ENCODE measurements around the gene MTLN. TPM values are rescaled to one million over a fixed set of nuclear protein-coding genes. Genes with fewer than 3 reads are reported as not detected.
"Not testable (repeated sequence)": the region's sequence is repeated elsewhere in the genome, so short reads cannot be mapped to it uniquely, and the experiment has no call there.

The MTLN gene
- polyA plus RNA-seq (2011; rRNA removed) (59.3 and 77.5 TPM in 2 replicates), polyA plus RNA-seq (2017; fragmentation: RNase III; extraction: RNeasy Plus Mini Kit Qiagen cat#74134 plus additional on column Dnase treatment) (107 to 123 TPM (median 107 TPM) in 3 replicates), polyA minus RNA-seq (2011; rRNA and poly(A)+ RNA removed) (7.2 and 18.7 TPM in 2 replicates)
- polyA plus RNA-seq (2012; cell fraction: cytosol; rRNA removed): 188 and 226 TPM in 2 replicates
- 159 and 166 TPM in 2 replicates for polyA plus RNA-seq (2012; cell fraction: nucleus; rRNA removed)

DNA sequence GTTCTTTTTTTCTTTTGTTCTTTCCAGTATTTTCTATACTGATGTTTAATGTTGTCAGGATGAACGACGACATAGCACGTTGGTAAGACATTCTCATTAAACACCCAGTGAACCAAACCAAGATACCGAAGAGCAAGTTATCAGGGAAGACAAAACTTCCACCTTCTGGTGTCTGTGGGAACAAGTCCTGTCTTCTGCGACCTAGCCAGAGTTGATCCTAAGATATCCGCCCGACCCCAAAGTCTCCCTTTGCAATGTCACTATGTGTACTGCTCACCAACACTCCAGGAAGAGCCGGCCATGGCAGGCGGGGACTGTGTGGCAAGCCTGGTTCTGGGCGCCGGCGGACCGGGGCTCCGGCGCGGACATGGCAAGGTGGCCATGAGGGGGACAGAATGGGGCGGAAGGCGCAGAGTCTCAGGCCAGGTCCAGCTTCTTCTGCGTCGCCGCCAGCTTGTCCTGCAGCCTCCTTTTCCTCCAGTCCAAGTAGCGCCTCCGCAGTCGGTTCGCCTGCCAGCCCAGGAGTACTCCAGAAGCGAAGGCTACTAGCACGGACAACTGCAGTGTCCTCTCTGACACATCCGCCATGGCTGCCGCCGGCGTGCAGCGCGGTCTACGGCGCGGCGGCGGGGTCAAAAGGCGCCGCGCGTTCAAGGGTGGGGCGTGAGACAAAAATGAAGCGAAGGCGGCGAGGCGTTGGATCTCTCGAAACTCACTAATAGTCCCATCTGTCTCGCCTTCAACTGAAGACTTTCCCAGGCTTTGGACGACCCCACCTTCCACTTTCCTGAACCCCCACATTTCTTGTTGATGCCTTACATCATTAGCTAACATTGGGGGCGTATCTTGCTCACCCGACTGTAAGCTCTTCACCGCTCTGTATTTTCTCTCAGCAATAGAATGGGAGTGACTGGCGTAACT is at the start of gene MTLN:
MTLN (minus strand) TSS at position 610 of the 921 bp plus-strand sequence; CDS start at position 588, 22 bp downstream.
- TF ChIP-seq BCL3 (IDR thresholded peaks at IDR 0.05) (peak; percentile 84; the same call in 2 of the 3 replicates), CEBPB (IDR thresholded peaks at IDR 0.05) (0 out of 4 replicates have a peak, but pooled peaks of 1 of the 2 experiments have one; percentile 27), REST (IDR thresholded peaks at IDR 0.05) (peak; percentile 20; the same call in 1 of the 2 replicates), MYC (IDR thresholded peaks at IDR 0.05; ENCODE audit: borderline replicate concordance, low read length) (peak; percentile 91), RFX5 (IDR thresholded peaks at IDR 0.05) (0 out of 2 replicates have a peak, but pooled peaks have one; percentile 33), EHMT2 (IDR thresholded peaks at IDR 0.05; ENCODE audit: low read depth) (no peak; the same call in 1 of the 2 replicates), KDM5A (IDR thresholded peaks at IDR 0.05) (peak; percentile 81), JUN (IDR thresholded peaks at IDR 0.05) (peak; percentile 79 to 92), MAX (IDR thresholded peaks at IDR 0.05) (peak; percentile 98), POLR2A (IDR thresholded peaks at IDR 0.05; ENCODE audit: low read length) (peak; percentile 92), HOXA7 (CRISPR knock-in tag; IDR thresholded peaks at IDR 0.05) (no peak), HOXB13 (CRISPR knock-in tag; IDR thresholded peaks at IDR 0.05; ENCODE audit: low read depth) (no peak), HOXB5 (CRISPR knock-in tag; IDR thresholded peaks at IDR 0.05) (0 out of 2 replicates have a peak, but pooled peaks have one; percentile 44), SMC3 (IDR thresholded peaks at IDR 0.05) (0 out of 3 replicates have a peak, but pooled peaks have one; percentile 11), EP300 (IDR thresholded peaks at IDR 0.05) (no peak), PHF8 (IDR thresholded peaks at IDR 0.05; ENCODE audit: borderline replicate concordance, low read depth) (peak; percentile 72), FOXS1 (CRISPR knock-in tag; IDR thresholded peaks at IDR 0.05) (no peak)
- TF ChIP-seq, protein P1, sequence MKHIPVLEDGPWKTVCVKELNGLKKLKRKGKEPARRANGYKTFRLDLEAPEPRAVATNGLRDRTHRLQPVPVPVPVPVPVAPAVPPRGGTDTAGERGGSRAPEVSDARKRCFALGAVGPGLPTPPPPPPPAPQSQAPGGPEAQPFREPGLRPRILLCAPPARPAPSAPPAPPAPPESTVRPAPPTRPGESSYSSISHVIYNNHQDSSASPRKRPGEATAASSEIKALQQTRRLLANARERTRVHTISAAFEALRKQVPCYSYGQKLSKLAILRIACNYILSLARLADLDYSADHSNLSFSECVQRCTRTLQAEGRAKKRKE (CRISPR knock-in tag; IDR thresholded peaks at IDR 0.05; ENCODE audit: low read depth): peak; percentile 63; the same call in 1 of the 2 replicates
- TF ChIP-seq, protein P2, sequence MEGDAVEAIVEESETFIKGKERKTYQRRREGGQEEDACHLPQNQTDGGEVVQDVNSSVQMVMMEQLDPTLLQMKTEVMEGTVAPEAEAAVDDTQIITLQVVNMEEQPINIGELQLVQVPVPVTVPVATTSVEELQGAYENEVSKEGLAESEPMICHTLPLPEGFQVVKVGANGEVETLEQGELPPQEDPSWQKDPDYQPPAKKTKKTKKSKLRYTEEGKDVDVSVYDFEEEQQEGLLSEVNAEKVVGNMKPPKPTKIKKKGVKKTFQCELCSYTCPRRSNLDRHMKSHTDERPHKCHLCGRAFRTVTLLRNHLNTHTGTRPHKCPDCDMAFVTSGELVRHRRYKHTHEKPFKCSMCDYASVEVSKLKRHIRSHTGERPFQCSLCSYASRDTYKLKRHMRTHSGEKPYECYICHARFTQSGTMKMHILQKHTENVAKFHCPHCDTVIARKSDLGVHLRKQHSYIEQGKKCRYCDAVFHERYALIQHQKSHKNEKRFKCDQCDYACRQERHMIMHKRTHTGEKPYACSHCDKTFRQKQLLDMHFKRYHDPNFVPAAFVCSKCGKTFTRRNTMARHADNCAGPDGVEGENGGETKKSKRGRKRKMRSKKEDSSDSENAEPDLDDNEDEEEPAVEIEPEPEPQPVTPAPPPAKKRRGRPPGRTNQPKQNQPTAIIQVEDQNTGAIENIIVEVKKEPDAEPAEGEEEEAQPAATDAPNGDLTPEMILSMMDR (IDR thresholded peaks at IDR 0.05): no peak
- TF ChIP-seq, protein P3, sequence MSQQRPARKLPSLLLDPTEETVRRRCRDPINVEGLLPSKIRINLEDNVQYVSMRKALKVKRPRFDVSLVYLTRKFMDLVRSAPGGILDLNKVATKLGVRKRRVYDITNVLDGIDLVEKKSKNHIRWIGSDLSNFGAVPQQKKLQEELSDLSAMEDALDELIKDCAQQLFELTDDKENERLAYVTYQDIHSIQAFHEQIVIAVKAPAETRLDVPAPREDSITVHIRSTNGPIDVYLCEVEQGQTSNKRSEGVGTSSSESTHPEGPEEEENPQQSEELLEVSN (IDR thresholded peaks at IDR 0.05; ENCODE audit: borderline replicate concordance, low read depth): peak; percentile 94
- ChIA-PET POLR2A (interaction anchor here (0.9 kb wide), 1 partner anchor 8 kb away, joined by 4 read pairs; no protein-coding TSS in a partner anchor), CTCF (no interaction called here)
- peak; percentile 93 to 96 for ATAC-seq
- FAIRE-seq: no peak
- Histone ChIP-seq H3K4me2 (peak within 1 kb of the TSS; percentile 87), H3K4me3 (peak within 1 kb of the TSS; percentile 68), H3K4me1 (peaks cover 6% of the 10 kb centered on the region), H3K9me3 (peaks cover 9% of the 10 kb centered on the region), H3K27ac (peak within 1 kb of the TSS; percentile 83 to 92)
- DNase-seq (ENCODE audit: low read depth in 1 of 2, low spot score in 1 of 2): peak; percentile 64 to 81
- WGBS (ENCODE audit: missing lambda C conversion rate): 2% methylated on average over 48 of the region's 54 CpGs

DNA sequence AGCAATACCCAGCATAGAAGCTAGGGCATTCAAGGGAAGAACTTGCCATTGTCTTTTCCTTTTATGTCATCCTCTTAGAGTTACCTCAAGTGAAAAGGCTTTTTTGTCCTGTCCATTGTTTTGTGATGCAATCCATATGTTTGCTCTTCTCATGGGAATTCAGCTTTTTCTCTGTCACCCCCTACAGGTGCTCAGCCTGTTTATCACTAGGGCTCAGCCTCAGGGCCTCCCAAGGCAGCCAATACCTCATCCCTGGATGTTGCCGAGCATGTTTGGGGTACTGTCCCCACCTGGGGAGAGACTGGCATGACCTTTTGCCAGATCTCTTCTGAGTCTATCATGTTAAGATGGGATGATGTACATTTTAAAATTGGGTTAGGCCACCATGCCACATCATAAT is 49.6 kb upstream of the MTLN start:
- ATAC-seq: peak; percentile 51 to 52; a peak in 2 of 6 replicates
- POLR2A ChIA-PET; H3K27ac ChIP-seq; FAIRE-seq; CTCF ChIA-PET; H3K4me1 ChIP-seq; DNase-seq (ENCODE audit: low read depth in 1 of 2, low spot score in 1 of 2); H3K4me3 ChIP-seq; H3K9me3 ChIP-seq; H3K4me2 ChIP-seq: not testable (repeated sequence)
- WGBS (ENCODE audit: missing lambda C conversion rate): no CpG with 5 or more reads among the region's 1 CpG

DNA sequence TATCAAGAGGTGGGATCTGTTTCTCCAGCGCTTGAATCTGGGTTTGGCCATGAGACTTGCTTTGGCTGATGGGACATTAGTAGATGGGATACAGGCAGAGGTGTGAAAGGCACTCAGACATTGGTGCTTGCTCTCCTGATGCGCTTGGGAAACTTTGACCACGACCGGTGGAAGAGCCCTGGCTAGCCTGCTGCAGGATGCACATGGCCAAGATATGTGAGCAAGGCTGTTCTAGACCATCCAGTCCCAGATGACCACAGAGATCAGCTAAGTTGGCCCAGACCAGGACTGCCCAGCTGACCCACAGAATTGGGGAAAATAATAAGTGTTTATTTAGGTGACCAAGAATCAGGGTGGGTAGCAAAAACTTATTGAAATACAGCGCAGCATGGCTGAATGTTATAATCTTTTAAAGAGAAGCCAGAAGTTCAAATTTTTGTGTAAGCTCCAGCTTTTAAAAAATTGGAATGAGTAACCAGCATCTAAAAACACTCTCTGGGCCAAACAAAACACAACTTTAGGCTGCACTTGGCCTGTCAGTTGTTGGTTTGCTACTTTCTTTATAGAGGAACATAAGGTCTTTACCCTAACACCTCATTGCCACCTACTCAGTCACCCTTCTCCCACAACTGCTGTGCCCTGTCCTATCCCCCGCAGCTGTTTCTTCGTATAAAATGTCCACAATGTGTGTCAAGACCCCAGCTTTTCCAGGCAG is 35.9 kb upstream of the MTLN start:
- H3K4me2 ChIP-seq; H3K27ac ChIP-seq; ATAC-seq; CTCF ChIA-PET; DNase-seq (ENCODE audit: low read depth in 1 of 2, low spot score in 1 of 2); H3K4me3 ChIP-seq; H3K9me3 ChIP-seq; POLR2A ChIA-PET; FAIRE-seq; H3K4me1 ChIP-seq: not testable (repeated sequence)
- 63% methylated on average over 6 of the region's 7 CpGs for WGBS (ENCODE audit: missing lambda C conversion rate)
